Measurements from ENCODE around the gene PPIA. TPM values are rescaled to one million over a fixed set of nuclear protein-coding genes. Genes with fewer than 3 reads are reported as not detected.

The PPIA gene
- total RNA-seq, 1 experiment from 2014 or later: 2,836 TPM

GRCh38 chr7:44768628-44769371 is 27.7 kb upstream of the PPIA start:
- H3K9ac ChIP-seq (ENCODE audit: low read length): no peak overlapping the region
- ChIA-PET RAD21 (ENCODE audit: low non-redundant PET in 1 of 2, low total read pairs in 2 of 2, uncharacterized antibody in 2 of 2, unreplicated experiment in 2 of 2) (no interaction called here), POLR2A (no interaction called here)

More at GRCh38 chr7:44768628-44769371, 27.7 kb upstream of the PPIA start:
- Histone ChIP-seq H3K79me2 (ENCODE audit: insufficient read depth, low read length) (no peaks in the 10 kb centered on the region), H3K9me2 (ENCODE audit: insufficient read depth) (no peaks in the 10 kb centered on the region), H4K20me1 (ENCODE audit: insufficient read depth) (no peaks in the 10 kb centered on the region), H3K27me3 (ENCODE audit: insufficient read depth, low read length) (no peaks in the 10 kb centered on the region), H2AFZ (ENCODE audit: low read depth, low read length, poor library complexity, severe bottlenecking) (no peak overlapping the region), H3K36me3 (ENCODE audit: control insufficient read depth in 1 of 2, insufficient read depth in 2 of 2, low read length in 2 of 2) (peaks cover 19 to 24% of the 10 kb centered on the region in 2 experiments; a peak in 3 of 4 replicates), H3K9me3 (ENCODE audit: control insufficient read depth in 1 of 2, insufficient read depth in 1 of 2, low read depth in 1 of 2, low read length in 2 of 2) (no peaks in the 10 kb centered on the region), H3K27ac (ENCODE audit: low read depth, low read length) (no peak overlapping the region), H3K4me1 (ENCODE audit: control insufficient read depth in 1 of 2, insufficient read depth in 2 of 2, low read length in 2 of 2) (peaks cover 0 to 11% of the 10 kb centered on the region in 2 experiments; a peak in 1 of 4 replicates), H3K4me2 (ENCODE audit: low read length) (no peak overlapping the region), H3K4me3 (replicated peaks in 1 of 2; ENCODE audit: low read depth in 1 of 2, low read length in 2 of 2) (no peak overlapping the region)
- DNase-seq (ENCODE audit: low read depth, low spot score) (no peak), ATAC-seq (peak; percentile 28; the same call in 1 of the 2 replicates)
- no peak for TF ChIP-seq TCF7L2 (IDR thresholded peaks at IDR 0.05; ENCODE audit: borderline replicate concordance, extremely low read depth, insufficient read depth, insufficient read length)
- TF ChIP-seq ZNF274 (IDR thresholded peaks at IDR 0.05; ENCODE audit: low read depth, low read length): no peak
- TF ChIP-seq ZFX (IDR thresholded peaks at IDR 0.05): no peak
- TF ChIP-seq SRF (IDR thresholded peaks at IDR 0.05; ENCODE audit: low read depth): no peak
- no peak for TF ChIP-seq POLR2A (IDR thresholded peaks at IDR 0.05; ENCODE audit: borderline replicate concordance, extremely low read depth, insufficient read depth, insufficient read length)
- TF ChIP-seq EZH2 (IDR thresholded peaks at IDR 0.05): no peak
- no peak for TF ChIP-seq YY1 (IDR thresholded peaks at IDR 0.05; ENCODE audit: extremely low read depth, insufficient replicate concordance, low read depth, low read length)
- TF ChIP-seq ZBTB33 (IDR thresholded peaks at IDR 0.05; ENCODE audit: extremely low read depth, insufficient replicate concordance, low read length): no peak
- no peak for TF ChIP-seq CTCF (IDR thresholded peaks at IDR 0.05 in 2 of 3, conservative IDR thresholded peaks at IDR 0.05 in 1 of 3; ENCODE audit: borderline replicate concordance in 1 of 3, insufficient read depth in 1 of 3, low read depth in 2 of 3, low read length in 2 of 3)
- TF ChIP-seq JUND (IDR thresholded peaks at IDR 0.05): no peak
- no peak; the same call in 1 of the 2 replicates for TF ChIP-seq POLR2AphosphoS5 (IDR thresholded peaks at IDR 0.05; ENCODE audit: low read depth, low read length)
- no peak for TF ChIP-seq RAD21 (IDR thresholded peaks at IDR 0.05; ENCODE audit: low read depth)
- no peak for TF ChIP-seq REST (IDR thresholded peaks at IDR 0.05; ENCODE audit: low read depth)
- no peak for TF ChIP-seq EGR1 (IDR thresholded peaks at IDR 0.05; ENCODE audit: low read depth)
- no peak for TF ChIP-seq FOSL1 (IDR thresholded peaks at IDR 0.05; ENCODE audit: low read depth)
- no peak for TF ChIP-seq ATF3 (IDR thresholded peaks at IDR 0.05)
- no peak for TF ChIP-seq EZH2phosphoT487 (IDR thresholded peaks at IDR 0.05; ENCODE audit: borderline replicate concordance)
- no peak for TF ChIP-seq SIN3A (IDR thresholded peaks at IDR 0.05; ENCODE audit: low read depth)
- no TSS peak for BruUV-seq (replicated peaks)
- intact Hi-C loops (cut with micrococcal nuclease): no loop called here
- CTCF ChIA-PET: no interaction called here

Data from HCT116 (cell line).